ENCODE measurements around the gene ELL2. TPM values are rescaled to one million over a fixed set of nuclear protein-coding genes. Genes with fewer than 3 reads are reported as not detected.
"Not testable (repeated sequence)": the region's sequence is repeated elsewhere in the genome, so short reads cannot be mapped to it uniquely, and the experiment has no call there.

Gene ELL2
- total RNA-seq, 1 experiment from 2014 or later = 27.5 TPM

DNA sequence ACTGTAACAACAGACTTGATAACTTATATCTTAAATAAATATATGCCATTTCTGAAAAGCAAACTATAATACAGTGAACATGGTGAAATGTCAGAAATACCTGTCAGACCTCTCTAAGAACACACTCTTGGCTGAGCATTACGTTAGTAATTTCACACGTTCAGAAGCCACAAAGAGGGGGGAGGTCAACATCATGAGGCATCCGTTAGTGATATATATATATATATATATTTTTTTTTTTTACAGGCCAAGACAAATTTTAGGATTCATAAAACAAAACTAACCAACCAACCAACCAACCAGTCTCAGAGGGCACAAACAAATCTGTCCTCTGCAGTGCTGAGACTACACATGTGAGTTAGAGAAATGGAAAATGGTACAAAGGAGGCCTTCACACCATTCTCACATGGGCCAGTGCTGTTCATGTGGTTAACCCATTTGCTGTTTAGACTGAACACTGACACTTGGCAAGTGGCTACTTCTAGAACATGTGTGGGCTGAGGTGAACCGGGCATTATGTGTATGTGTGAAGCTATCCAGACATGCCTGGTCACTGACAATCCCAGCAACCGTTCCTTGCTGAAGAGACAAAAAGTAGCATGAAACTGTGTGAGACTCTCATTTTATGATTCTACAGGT lies 54.5 kb downstream of the ELL2 start:
- Histone ChIP-seq H3K27ac (ENCODE audit: insufficient read length, low read depth, low read length) (no peak overlapping the region), H2BK15ac (ENCODE audit: low read depth, low read length) (no peak overlapping the region), H3T11ph (ENCODE audit: low read length) (no peak overlapping the region), H2BK120ac (ENCODE audit: low read depth, low read length, poor library complexity, severe bottlenecking) (no peak overlapping the region), H4K91ac (ENCODE audit: insufficient read length, low read depth, low read length) (no peak overlapping the region), H3K56ac (ENCODE audit: insufficient read length, low read depth, low read length) (no peak overlapping the region), H3K14ac (ENCODE audit: insufficient read depth, low read length) (no peak overlapping the region), H4K20me1 (ENCODE audit: control insufficient read depth, insufficient read depth, insufficient read length) (no peaks in the 10 kb centered on the region), H2AFZ (ENCODE audit: low read length) (no peak overlapping the region), H3K4ac (ENCODE audit: low read depth, low read length) (no peak overlapping the region), H2AK5ac (ENCODE audit: insufficient read length, low read length) (no peak overlapping the region), H3K27me3 (ENCODE audit: insufficient read depth, low read length) (no peaks in the 10 kb centered on the region), H3K23me2 (ENCODE audit: insufficient read length, low read depth, low read length, poor library complexity, severe bottlenecking) (no peaks in the 10 kb centered on the region), H4K5ac (ENCODE audit: insufficient read length, low read depth, low read length) (no peak overlapping the region), H4K8ac (replicated peaks; ENCODE audit: insufficient read length, low read depth, low read length) (no peak overlapping the region), H3K79me1 (ENCODE audit: insufficient read depth, low read depth, low read length, poor library complexity, severe bottlenecking) (no peaks in the 10 kb centered on the region), H2BK5ac (ENCODE audit: insufficient read length, low read length) (no peak overlapping the region), H3K79me2 (ENCODE audit: insufficient read depth, low read length) (no peaks in the 10 kb centered on the region), H3K9ac (ENCODE audit: extremely low read depth, insufficient read length, low read length) (no peak overlapping the region), H2BK12ac (ENCODE audit: insufficient read length, low read depth, low read length) (no peak overlapping the region), H2BK20ac (ENCODE audit: low read depth, low read length, poor library complexity, severe bottlenecking) (no peak overlapping the region), H3K4me2 (ENCODE audit: insufficient read depth, insufficient read length, low read length) (no peak overlapping the region), H3K4me1 (ENCODE audit: insufficient read depth, low read length) (no peaks in the 10 kb centered on the region; the same call in 1 of the 2 replicates), H3K9me3 (ENCODE audit: control insufficient read depth, low read depth, low read length) (no peaks in the 10 kb centered on the region), H3K23ac (ENCODE audit: insufficient read length, low read depth, low read length) (no peak overlapping the region), H3K18ac (ENCODE audit: insufficient read length, low read depth, low read length) (no peak overlapping the region)
- Mint-ChIP-seq H3K9me3 (no peaks in the 10 kb centered on the region), H3K36me3 (ENCODE audit: insufficient read depth in 1 of 3, low read depth in 3 of 3) (peaks cover 0 to 1% (median 0%) of the 10 kb centered on the region in 3 experiments; a peak in 1 of 7 replicates), H3K4me1 (peaks cover 16 to 25% of the 10 kb centered on the region in 2 experiments), H3K27me3 (ENCODE audit: low read depth) (no peaks in the 10 kb centered on the region), H3K27ac (no peak overlapping the region; a peak in 1 of 7 replicates), H3K4me3 (no peak overlapping the region)
- DNase-seq = no peak
- TF ChIP-seq, protein P1, sequence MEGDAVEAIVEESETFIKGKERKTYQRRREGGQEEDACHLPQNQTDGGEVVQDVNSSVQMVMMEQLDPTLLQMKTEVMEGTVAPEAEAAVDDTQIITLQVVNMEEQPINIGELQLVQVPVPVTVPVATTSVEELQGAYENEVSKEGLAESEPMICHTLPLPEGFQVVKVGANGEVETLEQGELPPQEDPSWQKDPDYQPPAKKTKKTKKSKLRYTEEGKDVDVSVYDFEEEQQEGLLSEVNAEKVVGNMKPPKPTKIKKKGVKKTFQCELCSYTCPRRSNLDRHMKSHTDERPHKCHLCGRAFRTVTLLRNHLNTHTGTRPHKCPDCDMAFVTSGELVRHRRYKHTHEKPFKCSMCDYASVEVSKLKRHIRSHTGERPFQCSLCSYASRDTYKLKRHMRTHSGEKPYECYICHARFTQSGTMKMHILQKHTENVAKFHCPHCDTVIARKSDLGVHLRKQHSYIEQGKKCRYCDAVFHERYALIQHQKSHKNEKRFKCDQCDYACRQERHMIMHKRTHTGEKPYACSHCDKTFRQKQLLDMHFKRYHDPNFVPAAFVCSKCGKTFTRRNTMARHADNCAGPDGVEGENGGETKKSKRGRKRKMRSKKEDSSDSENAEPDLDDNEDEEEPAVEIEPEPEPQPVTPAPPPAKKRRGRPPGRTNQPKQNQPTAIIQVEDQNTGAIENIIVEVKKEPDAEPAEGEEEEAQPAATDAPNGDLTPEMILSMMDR (conservative IDR thresholded peaks at IDR 0.05) = no peak
- WGBS (ENCODE audit: extremely low coverage, insufficient read length, low lambda C conversion rate) = no CpG with 5 or more reads among the region's 5 CpGs

DNA sequence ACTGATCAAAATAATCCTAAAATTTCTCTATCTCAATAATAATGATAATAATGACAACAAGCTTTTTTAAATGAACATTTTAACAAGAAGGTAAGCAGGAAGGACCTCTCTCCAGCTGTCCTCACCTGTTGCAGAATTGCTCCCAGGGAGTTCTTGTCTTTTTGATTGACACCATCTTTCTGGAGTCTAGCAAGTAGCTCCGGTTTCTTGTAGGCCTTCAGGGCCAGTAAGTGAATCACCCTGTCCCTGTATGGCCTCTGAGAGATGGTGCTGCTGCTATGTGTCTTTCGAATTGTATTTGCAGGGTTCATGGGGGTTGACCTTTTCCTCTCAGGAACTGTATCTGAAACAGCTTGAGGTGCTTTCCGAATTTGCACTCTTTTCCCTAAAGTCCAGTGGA lies 55.3 kb downstream of the ELL2 start:
- H2BK20ac ChIP-seq (ENCODE audit: low read depth, low read length, poor library complexity, severe bottlenecking); H3K14ac ChIP-seq (ENCODE audit: insufficient read depth, low read length); H2AK5ac ChIP-seq (ENCODE audit: insufficient read length, low read length); H3K4me3 Mint-ChIP-seq; H3K18ac ChIP-seq (ENCODE audit: insufficient read length, low read depth, low read length); H3K56ac ChIP-seq (ENCODE audit: insufficient read length, low read depth, low read length); H4K91ac ChIP-seq (ENCODE audit: insufficient read length, low read depth, low read length); H3K27ac Mint-ChIP-seq; H3K23me2 ChIP-seq (ENCODE audit: insufficient read length, low read depth, low read length, poor library complexity, severe bottlenecking); H2BK15ac ChIP-seq (ENCODE audit: low read depth, low read length); DNase-seq; H3K4ac ChIP-seq (ENCODE audit: low read depth, low read length); H4K8ac ChIP-seq (replicated peaks; ENCODE audit: insufficient read length, low read depth, low read length); H3K9ac ChIP-seq (ENCODE audit: extremely low read depth, insufficient read length, low read length); H4K5ac ChIP-seq (ENCODE audit: insufficient read length, low read depth, low read length); H2BK12ac ChIP-seq (ENCODE audit: insufficient read length, low read depth, low read length); H4K20me1 ChIP-seq (ENCODE audit: control insufficient read depth, insufficient read depth, insufficient read length); H3K79me1 ChIP-seq (ENCODE audit: insufficient read depth, low read depth, low read length, poor library complexity, severe bottlenecking); H3K27ac ChIP-seq (ENCODE audit: insufficient read length, low read depth, low read length); H3K23ac ChIP-seq (ENCODE audit: insufficient read length, low read depth, low read length); H3K27me3 ChIP-seq (ENCODE audit: insufficient read depth, low read length); H3K79me2 ChIP-seq (ENCODE audit: insufficient read depth, low read length); H2AFZ ChIP-seq (ENCODE audit: low read length); H3T11ph ChIP-seq (ENCODE audit: low read length); H3K36me3 Mint-ChIP-seq (ENCODE audit: insufficient read depth in 1 of 3, low read depth in 3 of 3); H3K4me2 ChIP-seq (ENCODE audit: insufficient read depth, insufficient read length, low read length); H2BK120ac ChIP-seq (ENCODE audit: low read depth, low read length, poor library complexity, severe bottlenecking); H3K4me1 ChIP-seq (ENCODE audit: insufficient read depth, low read length); H3K9me3 ChIP-seq (ENCODE audit: control insufficient read depth, low read depth, low read length); H3K9me3 Mint-ChIP-seq; H3K27me3 Mint-ChIP-seq (ENCODE audit: low read depth); H2BK5ac ChIP-seq (ENCODE audit: insufficient read length, low read length): not testable (repeated sequence)
- peaks cover 18 to 19% of the 10 kb centered on the region in 2 experiments for H3K4me1 Mint-ChIP-seq
- no CpG with 5 or more reads among the region's 3 CpGs for WGBS (ENCODE audit: extremely low coverage, insufficient read length, low lambda C conversion rate)
